GM18520 (cell line): ENCODE data around the gene ACOX3.
"Not testable (repeated sequence)": the region's sequence is repeated elsewhere in the genome, so short reads cannot be mapped to it uniquely, and the experiment has no call there.

Experiments
- ATAC-seq: cut with Tn5 transposase; IDR thresholded peaks from one replicate; pipeline ENCODE4 v1.9.1; 2021; ENCODE audit not compliant: unreplicated experiment

The ACOX3 gene

DNA sequence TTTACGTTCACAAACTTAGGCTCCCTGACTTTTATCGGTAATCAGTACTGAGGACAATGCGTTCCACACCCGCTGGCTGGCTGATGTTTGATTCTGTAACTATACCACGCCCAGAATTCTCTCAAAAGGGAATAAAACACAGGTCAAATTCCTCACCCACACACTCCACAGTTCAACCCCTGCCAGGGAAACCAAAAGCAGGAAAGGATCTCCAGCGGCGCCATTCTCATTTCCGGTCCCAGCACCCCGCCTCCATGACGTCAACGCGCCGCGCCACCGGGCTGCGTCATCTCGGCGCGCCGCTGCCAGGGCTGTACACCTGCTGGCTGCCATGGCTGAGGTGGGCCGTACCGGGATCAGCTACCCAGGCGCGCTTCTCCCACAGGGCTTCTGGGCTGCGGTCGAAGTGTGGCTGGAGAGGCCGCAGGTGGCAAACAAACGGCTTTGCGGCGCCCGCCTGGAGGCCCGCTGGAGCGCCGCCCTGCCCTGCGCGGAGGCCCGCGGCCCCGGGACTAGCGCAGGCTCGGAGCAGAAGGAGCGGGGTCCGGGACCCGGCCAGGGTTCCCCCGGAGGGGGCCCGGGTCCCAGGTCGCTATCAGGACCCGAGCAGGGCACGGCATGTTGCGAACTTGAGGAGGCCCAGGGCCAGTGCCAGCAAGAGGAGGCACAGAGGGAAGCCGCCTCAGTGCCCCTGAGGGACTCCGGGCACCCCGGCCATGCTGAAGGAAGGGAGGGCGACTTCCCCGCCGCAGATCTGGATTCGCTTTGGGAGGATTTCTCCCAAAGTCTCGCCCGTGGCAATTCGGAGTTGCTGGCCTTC lies at the start of gene ACOX3, which contains the start of gene TRMT44:
Gene ACOX3, minus strand, starts transcription at position 232 of the 820 bp plus-strand sequence. CDS start 24,202 bp downstream, outside the sequence.
Gene TRMT44, plus strand, starts transcription at position 286 of the 820 bp plus-strand sequence. Its CDS starts 46 bp downstream, at position 332.
- ATAC-seq, result peak; percentile 70

- ATAC-seq, result no peak
Observed at GRCh38 chr4:8488791-8489369, 48.4 kb upstream of the ACOX3 start.

- not testable (repeated sequence) for ATAC-seq
Observed at GRCh38 chr4:8486643-8487042, 46.1 kb upstream of the ACOX3 start.

DNA sequence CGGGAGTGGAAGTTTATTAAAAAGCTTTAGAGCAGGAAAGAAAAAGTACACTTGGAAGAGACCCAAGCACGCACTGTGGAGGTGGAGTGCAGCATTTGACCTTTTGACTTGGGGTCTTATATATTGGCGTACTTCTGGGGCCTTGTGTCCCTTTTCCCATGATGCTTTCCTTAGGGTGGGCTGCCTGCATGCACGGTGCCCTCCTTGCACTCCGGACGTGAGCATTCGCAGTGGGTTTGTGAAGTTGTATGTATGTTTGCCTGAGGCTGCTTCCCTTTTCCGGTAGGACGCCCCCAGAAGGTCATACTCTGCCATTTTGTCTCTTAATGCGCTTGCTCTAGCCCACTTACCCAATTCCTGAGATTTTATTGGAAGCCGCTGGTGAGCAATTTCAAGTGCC lies 39.7 kb upstream of the ACOX3 start:
- no peak for ATAC-seq

- ATAC-seq, result no peak
Observed at GRCh38 chr4:8478801-8479744, 38.5 kb upstream of the ACOX3 start.

- no peak for ATAC-seq
Observed at GRCh38 chr4:8478371-8478770, 37.8 kb upstream of the ACOX3 start.

DNA sequence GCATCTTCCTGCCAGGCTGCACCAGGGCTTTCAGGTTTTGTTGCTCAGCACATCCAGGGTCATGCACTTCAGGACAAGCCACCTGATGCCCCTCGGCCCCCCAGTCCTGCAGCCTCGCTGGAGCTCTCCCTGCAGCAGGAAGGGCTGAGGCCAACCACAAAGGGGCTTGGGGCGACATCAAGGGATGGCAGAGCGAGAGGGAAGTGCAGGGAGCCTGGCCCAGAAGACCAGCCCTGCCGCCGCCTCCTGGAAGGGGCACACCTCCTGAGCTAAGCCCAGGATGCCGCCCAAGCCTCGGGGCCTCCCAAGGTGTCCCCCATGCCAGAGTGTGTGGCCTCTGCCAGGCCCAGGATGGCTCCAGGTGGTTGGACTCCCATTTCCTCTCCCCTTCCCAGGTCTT lies 37.2 kb upstream of the ACOX3 start:
- ATAC-seq, result no peak

DNA sequence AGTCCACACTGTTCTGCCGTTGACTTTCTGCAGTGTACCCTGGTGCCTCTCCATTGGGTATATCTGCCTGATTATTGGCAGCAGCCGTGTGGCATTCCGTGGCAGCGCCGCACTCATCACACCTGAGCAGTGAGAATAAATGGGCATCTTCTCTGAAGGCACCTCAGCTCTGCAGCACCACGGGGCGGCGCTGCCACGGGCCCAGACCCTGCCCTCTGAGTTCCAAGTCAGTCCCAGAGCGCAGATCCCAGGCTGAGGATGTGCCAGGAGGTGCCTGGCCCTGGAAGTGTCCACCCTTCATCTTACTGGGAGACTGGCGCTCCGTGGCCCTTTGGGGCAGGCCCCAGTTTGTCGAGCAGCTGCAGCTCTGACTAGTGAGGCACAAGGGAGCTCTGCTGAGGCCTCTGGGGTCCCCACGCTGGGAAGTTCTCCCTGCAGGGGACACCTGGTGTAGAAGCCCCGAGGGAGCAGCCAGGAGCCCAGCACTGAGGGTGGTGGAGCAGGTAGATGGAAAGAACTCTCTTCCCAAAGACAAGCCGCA lies 36.6 kb upstream of the ACOX3 start:
- ATAC-seq, result no peak

GRCh38 chr4:8475751-8476575 lies 35.4 kb upstream of the ACOX3 start:
- ATAC-seq, result no peak

- ATAC-seq, result no peak
Observed at GRCh38 chr4:8474856-8475255, 34.3 kb upstream of the ACOX3 start.

DNA sequence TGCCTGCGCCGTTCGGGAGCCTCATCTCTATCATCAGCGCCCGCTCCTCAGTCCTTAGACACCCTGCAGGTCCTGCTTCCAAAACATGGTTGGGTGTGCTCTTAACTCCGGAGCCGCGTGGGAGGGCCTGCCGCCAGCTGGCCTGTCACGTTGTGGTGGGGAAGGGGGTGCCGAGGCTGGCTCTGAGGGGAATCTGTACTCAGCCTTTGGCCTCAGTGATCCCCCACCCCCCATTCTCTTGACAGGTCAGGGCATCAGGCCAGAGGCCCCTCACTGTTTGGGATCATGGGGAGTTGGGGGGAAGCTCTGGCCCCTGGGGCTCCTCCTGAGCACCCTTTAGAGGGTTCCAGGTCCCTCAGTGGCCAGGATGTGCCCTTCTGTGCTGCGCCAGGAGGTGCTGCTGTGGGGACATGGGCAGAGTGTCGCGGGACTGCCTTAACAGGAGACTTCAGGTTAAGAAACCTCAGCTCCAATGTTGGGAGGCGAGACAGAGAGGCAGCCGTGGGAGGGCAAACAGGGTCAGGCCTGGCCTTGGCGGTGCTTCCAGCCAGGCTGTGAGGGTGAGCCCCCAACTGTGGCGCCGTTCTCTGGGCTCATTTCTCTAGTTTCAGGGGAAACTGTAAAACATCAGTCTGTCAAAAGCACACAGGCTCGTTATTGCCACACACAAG lies 33.5 kb upstream of the ACOX3 start:
- ATAC-seq, result no peak

DNA sequence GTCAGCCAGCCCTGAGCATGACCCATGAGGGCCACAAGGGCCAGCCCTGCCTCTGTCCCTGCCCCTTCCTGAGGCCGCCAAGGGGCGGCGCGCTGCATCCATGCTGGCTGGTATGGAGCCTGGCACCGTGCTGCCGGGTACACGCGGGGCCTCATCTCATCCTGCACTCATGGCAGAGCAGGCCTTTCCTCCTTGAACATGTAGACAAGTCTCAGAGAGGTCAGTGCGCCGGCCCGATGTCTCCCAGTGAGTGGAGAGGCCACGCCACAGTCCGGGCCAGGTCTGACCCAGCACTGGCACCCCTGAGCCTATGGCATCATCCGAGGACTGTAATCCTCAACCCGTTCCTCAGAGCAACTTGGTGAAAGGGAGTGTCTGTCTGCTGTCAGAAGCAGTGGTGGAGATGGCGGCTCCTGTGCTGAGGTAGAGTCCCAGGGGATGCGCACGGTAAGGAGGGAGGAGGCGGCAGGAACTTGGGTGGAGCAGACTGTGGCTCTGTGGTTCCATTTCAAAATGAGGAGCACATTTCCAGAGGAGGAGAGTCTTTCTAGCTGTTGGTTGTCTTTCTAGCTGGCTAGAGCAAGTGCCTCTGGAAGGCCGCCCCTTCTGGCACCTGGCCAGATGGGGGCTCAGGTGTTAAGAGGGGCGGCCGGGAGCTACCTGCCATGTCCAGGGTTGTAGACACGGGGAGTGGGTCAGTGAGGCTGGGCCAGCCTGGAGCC lies 32.8 kb upstream of the ACOX3 start:
- ATAC-seq, result no peak

DNA sequence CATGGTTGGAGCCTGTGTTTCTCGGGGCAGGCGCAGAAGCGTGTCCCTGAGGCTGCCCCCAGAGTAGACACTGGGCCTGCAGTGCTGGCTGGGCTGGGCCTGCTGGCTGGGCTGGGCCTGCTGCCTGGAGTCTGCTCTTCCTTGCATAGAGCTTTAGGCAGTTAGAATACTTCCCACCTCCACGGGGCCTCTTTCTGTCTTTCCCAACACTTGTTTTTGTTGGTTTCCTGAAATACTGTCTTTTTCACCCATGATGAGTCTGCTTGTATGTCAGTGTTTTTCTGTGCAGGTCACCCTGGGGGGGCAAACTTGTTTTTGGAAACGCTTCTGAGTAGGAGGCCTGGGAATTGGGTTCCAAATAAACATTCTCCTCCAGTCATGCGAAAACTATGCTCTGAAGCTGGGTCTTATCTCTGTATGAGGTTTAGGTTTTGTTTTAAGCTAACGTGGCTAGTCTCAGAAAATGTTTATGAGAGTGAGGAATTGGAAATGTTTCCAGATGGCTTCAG lies 32.2 kb upstream of the ACOX3 start:
- ATAC-seq, result no peak

DNA sequence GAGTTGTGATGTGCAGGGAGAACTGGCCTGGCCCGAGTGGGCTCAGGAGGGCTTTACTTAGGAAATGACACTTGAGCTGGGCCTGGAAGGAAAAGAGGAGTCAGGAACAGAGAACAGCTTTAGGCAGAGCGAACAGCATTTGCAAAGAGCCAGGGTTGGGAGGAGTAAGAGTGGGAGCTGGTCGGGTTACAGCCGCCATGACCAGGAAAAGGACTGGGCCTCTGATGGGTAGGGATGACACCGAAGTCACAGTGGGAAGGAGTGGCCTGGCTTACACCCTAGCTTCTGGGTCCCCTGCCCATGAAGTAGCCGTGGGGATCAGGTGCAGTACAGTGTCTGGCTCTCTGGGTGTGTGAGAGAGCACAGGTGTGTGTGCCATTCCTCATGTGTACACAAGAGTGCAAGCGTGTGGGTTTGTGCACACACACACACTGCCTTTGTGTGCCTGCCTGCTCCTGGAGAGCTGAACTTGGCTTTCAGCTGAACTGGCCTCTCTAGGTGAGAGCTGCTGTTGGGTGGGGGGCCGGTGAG lies 31.7 kb upstream of the ACOX3 start:
- no peak for ATAC-seq

DNA sequence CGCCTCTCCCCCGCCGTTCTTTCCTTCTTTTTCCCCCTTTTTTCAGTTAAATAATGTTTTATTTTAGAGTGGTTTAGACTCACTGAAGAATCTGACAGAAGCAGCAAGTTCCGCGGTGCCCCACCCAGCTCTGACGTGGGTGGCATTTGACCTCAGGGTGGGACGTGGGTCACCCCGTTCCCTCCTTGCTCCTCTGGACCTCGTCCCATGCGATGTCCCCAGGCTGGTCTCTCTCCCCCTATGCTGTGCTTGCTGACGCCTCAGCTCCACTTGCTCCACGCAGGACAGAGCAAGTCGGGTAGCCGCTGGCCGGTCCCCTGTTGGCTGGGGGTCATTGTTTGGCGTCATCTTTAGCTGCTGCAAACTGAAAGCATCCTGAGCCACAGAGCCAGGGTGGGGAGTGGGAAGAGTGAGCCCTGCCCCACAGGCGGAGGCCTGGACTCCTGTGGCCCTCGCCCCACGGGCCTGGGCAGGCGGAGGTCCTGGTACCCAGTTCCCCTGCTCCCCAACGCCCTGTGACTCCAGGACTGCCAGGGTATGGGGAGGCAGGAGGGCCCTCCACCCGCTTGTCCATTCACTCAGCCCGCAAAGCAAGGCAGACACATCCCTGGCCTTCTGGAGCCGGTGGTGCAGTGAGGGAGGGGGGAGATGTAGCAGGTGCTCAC lies 30.8 kb upstream of the ACOX3 start:
- no peak for ATAC-seq

DNA sequence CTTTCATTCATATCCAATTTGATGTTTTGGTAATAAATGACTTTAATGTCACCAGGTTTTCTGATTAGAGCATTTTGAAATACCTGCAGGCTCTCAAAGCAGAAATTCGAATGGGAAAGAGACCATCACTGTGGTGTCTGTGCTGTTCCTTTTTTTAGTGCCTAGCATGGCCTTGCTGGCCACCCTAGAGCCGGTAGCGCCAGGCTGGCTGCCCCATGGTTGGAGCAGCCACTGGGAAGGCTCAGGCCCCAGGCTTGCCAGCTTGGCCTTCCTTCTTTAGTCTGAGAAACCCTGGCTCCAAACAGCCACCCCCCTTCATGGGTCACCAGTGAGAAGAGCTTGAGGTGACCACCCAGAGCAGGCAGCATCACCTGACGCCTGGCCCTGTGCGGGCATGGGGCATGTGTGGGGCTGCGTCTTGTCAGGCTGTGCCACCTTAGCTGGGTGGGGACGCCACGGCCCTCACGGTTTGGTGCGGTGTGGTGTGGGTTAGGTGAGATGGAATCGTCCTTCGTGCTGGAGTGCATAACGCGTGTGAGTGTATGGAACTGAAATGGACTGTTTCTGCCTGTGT lies 30.0 kb upstream of the ACOX3 start:
- no peak for ATAC-seq

- no peak for ATAC-seq
Observed at GRCh38 chr4:8469550-8469949, 29.0 kb upstream of the ACOX3 start.
